CD14-positive monocyte (primary cell): ENCODE data around the gene FAM20C. TPM values are rescaled to one million over a fixed set of nuclear protein-coding genes. Genes with fewer than 3 reads are reported as not detected.

Source experiments
- DNase-seq, 3 donors: peaks; one replicate each; pipeline ENCODE4 v3.0.0-alpha.2; 2011 to 2022
- H2AFZ ChIP-seq: 2 replicates; pipeline ENCODE4 v1.6.0; 2012; ENCODE audit warnings: mild to moderate bottlenecking, low read depth, low read length, inconsistent platforms; ENCODE audit not compliant: insufficient read depth, poor library complexity, severe bottlenecking
- H3K27ac ChIP-seq, 2 donors: 1 replicate in 1 of 2; 2 replicates in 1 of 2; pipeline ENCODE4 v1.5.1; 2012 to 2013; ENCODE audit warnings: low read length in 2 of 2, control low read depth in 1 of 2, inconsistent platforms in 1 of 2, low read depth in 1 of 2, mild to moderate bottlenecking in 1 of 2
- H3K27me3 ChIP-seq, 2 donors: one replicate each; pipeline versions ENCODE4 v1.6.0 to v1.6.1; 2011 to 2013; ENCODE audit warnings: low read length in 2 of 2; ENCODE audit not compliant: control insufficient read depth in 2 of 2, insufficient read depth in 2 of 2
- H3K36me3 ChIP-seq, 2 donors: replicated peaks in 1 of 2; 1 replicate in 1 of 2; 2 replicates in 1 of 2; pipeline versions ENCODE4 v1.5.1 to v1.6.1; 2012 to 2013; ENCODE audit warnings: low read length in 2 of 2, control low read depth in 1 of 2, inconsistent platforms in 1 of 2, mild to moderate bottlenecking in 1 of 2; ENCODE audit not compliant: insufficient read depth in 2 of 2, control insufficient read depth in 1 of 2
- H3K4me1 ChIP-seq, 2 donors: 1 replicate in 1 of 2; 2 replicates in 1 of 2; pipeline versions ENCODE4 v1.5.1 to v1.6.1; 2012 to 2013; ENCODE audit warnings: low read length in 2 of 2, control low read depth in 1 of 2, inconsistent platforms in 1 of 2, mild to moderate bottlenecking in 1 of 2, moderate library complexity in 1 of 2; ENCODE audit not compliant: insufficient read depth in 2 of 2, control insufficient read depth in 1 of 2
- H3K4me2 ChIP-seq: replicated peaks from 2 replicates; pipeline ENCODE3; 2012; ENCODE audit warnings: low read length, moderate library complexity, mild to moderate bottlenecking; ENCODE audit not compliant: poor library complexity, severe bottlenecking; ENCODE audit errors: extremely low read depth
- H3K4me3 ChIP-seq, 3 experiments: fragments of 200-600 bp in 1 of 3; sonication (generic) in 1 of 3; replicated peaks in 1 of 3; 1 replicate in 2 of 3; 2 replicates in 1 of 3; pipeline ENCODE4 v1.5.1; 2011 to 2013; ENCODE audit warnings: low read length in 3 of 3, mild to moderate bottlenecking in 3 of 3, control low read depth in 2 of 3, low read depth in 2 of 3, inconsistent platforms in 1 of 3, moderate library complexity in 1 of 3
- H3K79me2 ChIP-seq: 2 replicates; pipeline ENCODE4 v1.6.0; 2012; ENCODE audit warnings: mild to moderate bottlenecking, control low read depth, inconsistent platforms, low read length, moderate library complexity; ENCODE audit not compliant: insufficient read depth
- H3K9ac ChIP-seq: 2 replicates; pipeline ENCODE4 v1.6.0; 2017; ENCODE audit warnings: low read length, mild to moderate bottlenecking; ENCODE audit not compliant: insufficient read depth, poor library complexity, severe bottlenecking
- H3K9me3 ChIP-seq, 2 donors: replicated peaks in 1 of 2; 1 replicate in 1 of 2; 2 replicates in 1 of 2; pipeline versions ENCODE4 v1.5.1 to v1.6.1; 2012 to 2013; ENCODE audit warnings: low read length in 2 of 2, control low read depth in 1 of 2; ENCODE audit not compliant: control insufficient read depth in 1 of 2, insufficient read depth in 1 of 2
- H4K20me1 ChIP-seq: 2 replicates; pipeline ENCODE4 v1.6.0; 2012; ENCODE audit warnings: mild to moderate bottlenecking, low read length, control low read depth, moderate library complexity; ENCODE audit not compliant: insufficient read depth
- H3K27ac Mint-ChIP-seq, 7 donors: one replicate each; pipeline ENCODE4 v1.8.0; 2020; ENCODE audit warnings: mild to moderate bottlenecking in 7 of 7, mixed read lengths in 7 of 7, moderate library complexity in 6 of 7, inconsistent platforms in 2 of 7
- H3K27me3 Mint-ChIP-seq, 3 donors: one replicate each; pipeline ENCODE4 v1.8.0; 2021 to 2022; ENCODE audit warnings: low read depth in 3 of 3, mild to moderate bottlenecking in 3 of 3, mixed read lengths in 3 of 3, moderate library complexity in 3 of 3, inconsistent platforms in 1 of 3
- H3K36me3 Mint-ChIP-seq, 2 donors: one replicate each; pipeline ENCODE4 v1.8.0; 2020; ENCODE audit warnings: mixed read lengths in 2 of 2, inconsistent platforms in 1 of 2, mild to moderate bottlenecking in 1 of 2
- H3K4me1 Mint-ChIP-seq: one replicate; pipeline ENCODE4 v1.8.0; 2020; ENCODE audit warnings: mild to moderate bottlenecking, mixed read lengths
- H3K4me3 Mint-ChIP-seq, 2 donors: one replicate each; pipeline ENCODE4 v1.8.0; 2020; ENCODE audit warnings: mild to moderate bottlenecking in 2 of 2, mixed read lengths in 2 of 2, moderate library complexity in 1 of 2
- H3K9me3 Mint-ChIP-seq, 7 donors: one replicate each; pipeline ENCODE4 v1.8.0; 2020 to 2022; ENCODE audit warnings: mixed read lengths in 7 of 7, mild to moderate bottlenecking in 6 of 7, moderate library complexity in 6 of 7, inconsistent platforms in 2 of 7
- CTCF ChIP-seq: fragments of 200-600 bp; IDR thresholded peaks from one replicate; pipeline ENCODE4 v1.8.0; 2022; ENCODE audit warnings: antibody characterized with exemption, mild to moderate bottlenecking
- WGBS: methylation state at CpG from one replicate; pipeline ENCODE4 v1.1.5; 2013; ENCODE audit warnings: missing lambda C conversion rate; ENCODE audit not compliant: insufficient coverage; 5-methylcytosine and 5-hydroxymethylcytosine counted together
- intact Hi-C, 2 donors: fragments of 100-400 bp; cut with micrococcal nuclease; formaldehyde crosslinking; loops; one replicate each; pipeline versions ENCODE4 v1.15.0 to v1.15.1; 2023
- polyA plus RNA-seq, 3 donors: library from polyadenylated mRNA; depleted of rRNA in 1 of 3; unstranded in 2 of 3; stranded (reverse) in 1 of 3; fragments of 300-500 nt in 2 of 3; fragments of >200 nt in 1 of 3; fragmentation: Illumina TruSeq in 2 of 3; gene quantifications; 1 replicate in 2 of 3; 2 replicates in 1 of 3; pipeline ENCODE4 v1.2.3, GENCODE V29; 2012 to 2021

Gene FAM20C
- polyA plus RNA-seq, 3 donors = 1.2 to 32.2 (median 1.5) TPM

- H3K36me3 ChIP-seq = peaks cover 26 to 83% of the 10 kb centered on the region in 2 donors
- no peaks in the 10 kb centered on the region for H3K79me2 ChIP-seq
- Mint-ChIP-seq H3K27me3 (no peaks in the 10 kb centered on the region), H3K9me3 (peaks cover 0 to 7% (median 0%) of the 10 kb centered on the region in 7 donors), H3K4me1 (no peaks in the 10 kb centered on the region), H3K36me3 (peaks cover 37 to 59% of the 10 kb centered on the region in 2 donors), H3K27ac (peak overlapping the region in 1 of 7 donors; percentile 25), H3K4me3 (no peak overlapping the region)
- peaks cover 2 to 4% of the 10 kb centered on the region in 2 donors for H3K4me1 ChIP-seq
- H4K20me1 ChIP-seq = peaks cover 46% of the 10 kb centered on the region
- no peak overlapping the region for H3K4me2 ChIP-seq
- no peak overlapping the region for H3K4me3 ChIP-seq
- H2AFZ ChIP-seq = no peak overlapping the region
- H3K27ac ChIP-seq = no peak overlapping the region
- no peak overlapping the region for H3K9ac ChIP-seq
- TF ChIP-seq CTCF = no peak
- H3K9me3 ChIP-seq = no peaks in the 10 kb centered on the region
- WGBS = 96% methylated on average over 36 of the region's 36 CpGs
- intact Hi-C loops = no loop called here
- no peak for DNase-seq
- H3K27me3 ChIP-seq = no peaks in the 10 kb centered on the region
These were observed 53.4 kb downstream of the FAM20C start for GRCh38 chr7:245574-246295.

- Histone ChIP-seq H3K4me2 (no peak overlapping the region), H2AFZ (no peak overlapping the region), H4K20me1 (peaks cover 39% of the 10 kb centered on the region), H3K27me3 (no peaks in the 10 kb centered on the region), H3K27ac (no peak overlapping the region), H3K4me3 (no peak overlapping the region), H3K79me2 (no peaks in the 10 kb centered on the region), H3K9me3 (no peaks in the 10 kb centered on the region), H3K36me3 (peaks cover 28 to 87% of the 10 kb centered on the region in 2 donors), H3K4me1 (no peaks in the 10 kb centered on the region), H3K9ac (no peak overlapping the region)
- WGBS = 94% methylated on average over 20 of the region's 22 CpGs
- H3K36me3 Mint-ChIP-seq = peaks cover 38 to 61% of the 10 kb centered on the region in 2 donors
- peaks cover 0 to 6% (median 0%) of the 10 kb centered on the region in 7 donors for H3K9me3 Mint-ChIP-seq
- intact Hi-C loops = no loop called here
- H3K4me3 Mint-ChIP-seq = no peak overlapping the region
- H3K27me3 Mint-ChIP-seq = no peaks in the 10 kb centered on the region
- H3K27ac Mint-ChIP-seq = no peak overlapping the region
- H3K4me1 Mint-ChIP-seq = no peaks in the 10 kb centered on the region
- no peak for TF ChIP-seq CTCF
- no peak for DNase-seq
These were observed 54.1 kb downstream of the FAM20C start for GRCh38 chr7:246451-246850.
